Measurements from ENCODE around the gene ZMAT1.
"Not testable (repeated sequence)": the region's sequence is repeated elsewhere in the genome, so short reads cannot be mapped to it uniquely, and the experiment has no call there.

Gene ZMAT1

DNA sequence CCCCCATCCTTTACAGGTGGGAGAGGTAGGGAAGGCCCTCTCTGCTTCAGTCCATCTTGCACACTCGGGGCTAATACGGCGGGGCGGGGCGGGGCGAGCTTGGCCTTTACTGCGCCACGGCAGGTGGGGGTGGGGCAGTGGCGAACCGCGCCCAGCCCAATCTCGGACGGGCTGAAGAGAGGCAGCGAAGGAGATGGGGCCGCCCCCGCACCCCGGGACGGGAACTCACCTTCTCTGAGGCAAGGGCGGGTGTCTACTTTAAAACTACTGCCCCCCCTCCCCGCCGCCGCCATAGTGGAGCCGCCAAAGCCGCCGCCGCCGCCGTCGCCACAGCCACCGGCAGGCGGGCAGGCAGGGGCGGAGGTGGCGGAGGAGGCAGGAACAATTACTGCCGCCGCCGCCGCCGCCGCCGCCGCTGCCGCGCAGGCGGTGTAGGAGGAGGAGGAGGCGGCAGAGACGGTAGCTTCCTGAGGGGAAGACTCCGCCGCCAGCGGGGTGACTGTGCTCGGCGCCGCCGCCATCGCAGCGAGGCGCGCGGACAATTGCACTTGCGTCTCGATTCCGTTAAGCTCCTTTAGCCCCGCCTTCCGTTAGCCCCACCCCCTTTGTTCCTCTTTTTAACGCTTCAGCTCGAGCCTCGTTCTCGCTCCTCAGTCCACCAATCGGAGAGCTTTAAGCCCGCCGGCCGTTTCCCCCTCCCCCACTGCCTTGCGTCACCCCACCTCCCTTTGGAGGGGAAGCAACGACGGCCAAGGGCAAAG, at the start of gene ZMAT1:
Gene ZMAT1, minus strand, starts transcription at position 540 of the 761 bp plus-strand sequence. Its CDS starts 19 bp downstream, at position 521.
- TF ChIP-seq, protein P1, sequence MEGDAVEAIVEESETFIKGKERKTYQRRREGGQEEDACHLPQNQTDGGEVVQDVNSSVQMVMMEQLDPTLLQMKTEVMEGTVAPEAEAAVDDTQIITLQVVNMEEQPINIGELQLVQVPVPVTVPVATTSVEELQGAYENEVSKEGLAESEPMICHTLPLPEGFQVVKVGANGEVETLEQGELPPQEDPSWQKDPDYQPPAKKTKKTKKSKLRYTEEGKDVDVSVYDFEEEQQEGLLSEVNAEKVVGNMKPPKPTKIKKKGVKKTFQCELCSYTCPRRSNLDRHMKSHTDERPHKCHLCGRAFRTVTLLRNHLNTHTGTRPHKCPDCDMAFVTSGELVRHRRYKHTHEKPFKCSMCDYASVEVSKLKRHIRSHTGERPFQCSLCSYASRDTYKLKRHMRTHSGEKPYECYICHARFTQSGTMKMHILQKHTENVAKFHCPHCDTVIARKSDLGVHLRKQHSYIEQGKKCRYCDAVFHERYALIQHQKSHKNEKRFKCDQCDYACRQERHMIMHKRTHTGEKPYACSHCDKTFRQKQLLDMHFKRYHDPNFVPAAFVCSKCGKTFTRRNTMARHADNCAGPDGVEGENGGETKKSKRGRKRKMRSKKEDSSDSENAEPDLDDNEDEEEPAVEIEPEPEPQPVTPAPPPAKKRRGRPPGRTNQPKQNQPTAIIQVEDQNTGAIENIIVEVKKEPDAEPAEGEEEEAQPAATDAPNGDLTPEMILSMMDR (IDR thresholded peaks at IDR 0.05; ENCODE audit: extremely low read depth, missing control alignments), result no peak

DNA sequence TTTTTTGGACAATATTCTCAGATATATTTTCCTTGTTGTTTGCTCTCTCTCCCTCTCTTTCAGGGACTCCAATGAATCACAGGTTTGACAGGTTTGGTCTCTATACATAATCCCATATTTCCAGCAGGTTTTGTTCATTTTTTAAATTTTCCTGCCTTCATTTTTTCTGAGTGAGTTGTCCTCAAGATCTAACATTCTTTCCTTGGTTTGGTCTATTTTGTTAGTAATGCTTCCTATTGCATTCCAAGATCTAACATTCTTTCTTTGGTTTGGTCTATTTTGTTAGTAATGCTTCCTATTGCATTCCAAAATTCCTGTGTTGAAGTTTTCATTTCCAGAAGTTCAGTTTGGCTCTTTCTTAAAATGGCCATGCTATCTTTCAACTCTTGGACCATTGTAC, 45.3 kb upstream of the ZMAT1 start:
- no peak for DNase-seq (ENCODE audit: low spot score)
- TF ChIP-seq, protein P1 (IDR thresholded peaks at IDR 0.05; ENCODE audit: extremely low read depth, missing control alignments), result no peak

More for the DNA sequence above, at the start of gene ZMAT1:
- peak; percentile 69 for DNase-seq (ENCODE audit: low spot score)

DNA sequence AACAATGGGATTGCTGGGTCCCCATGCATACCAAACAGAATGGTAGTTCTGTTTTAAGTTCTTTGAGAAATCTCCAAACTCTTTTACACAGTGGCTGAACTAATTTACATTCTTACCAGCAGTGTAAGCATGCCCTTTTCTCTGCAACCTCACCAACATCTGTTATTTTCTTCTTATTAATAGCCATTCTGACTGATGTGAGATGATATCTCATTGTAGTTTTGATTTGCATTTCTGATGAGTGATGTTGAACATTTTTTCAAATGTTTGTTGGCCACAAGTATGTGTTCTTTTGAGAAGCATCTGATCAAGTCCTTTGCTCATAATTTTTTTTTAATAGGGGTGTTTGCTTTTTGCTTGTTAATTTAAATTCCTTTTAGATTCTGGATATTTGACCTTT, 41.2 kb upstream of the ZMAT1 start:
- TF ChIP-seq, protein P1 (IDR thresholded peaks at IDR 0.05; ENCODE audit: extremely low read depth, missing control alignments), result no peak

GRCh38 chrX:101964923-101965539, 33.2 kb upstream of the ZMAT1 start:
- DNase-seq (ENCODE audit: low spot score), result not testable (repeated sequence)

More for the DNA sequence above, 41.2 kb upstream of the ZMAT1 start:
- DNase-seq (ENCODE audit: low spot score), result no peak

DNA sequence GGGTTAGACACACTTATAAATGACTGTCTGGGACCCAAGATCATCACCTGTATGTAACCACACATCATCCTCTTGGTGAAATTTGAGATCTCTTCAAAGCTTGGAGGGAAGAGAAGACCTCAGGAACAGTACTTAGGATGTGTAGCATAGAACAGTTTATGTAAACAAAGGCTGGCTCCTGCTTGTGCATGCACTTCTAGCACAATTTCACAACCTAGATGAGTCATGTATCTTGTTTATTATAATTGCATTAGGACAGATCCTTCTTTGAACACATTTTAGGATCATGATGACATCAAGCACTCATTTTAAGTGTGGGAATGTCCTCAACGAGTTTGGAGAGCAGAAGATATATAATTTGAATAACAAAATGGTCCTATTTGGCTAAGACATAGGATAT, 26.3 kb upstream of the ZMAT1 start:
- TF ChIP-seq, protein P1 (IDR thresholded peaks at IDR 0.05; ENCODE audit: extremely low read depth, missing control alignments), result no peak
- no peak for DNase-seq (ENCODE audit: low spot score)

GRCh38 chrX:101957174-101957573, 25.3 kb upstream of the ZMAT1 start:
- TF ChIP-seq, protein P1 (IDR thresholded peaks at IDR 0.05; ENCODE audit: extremely low read depth, missing control alignments), result no peak
- no peak for DNase-seq (ENCODE audit: low spot score)

DNA sequence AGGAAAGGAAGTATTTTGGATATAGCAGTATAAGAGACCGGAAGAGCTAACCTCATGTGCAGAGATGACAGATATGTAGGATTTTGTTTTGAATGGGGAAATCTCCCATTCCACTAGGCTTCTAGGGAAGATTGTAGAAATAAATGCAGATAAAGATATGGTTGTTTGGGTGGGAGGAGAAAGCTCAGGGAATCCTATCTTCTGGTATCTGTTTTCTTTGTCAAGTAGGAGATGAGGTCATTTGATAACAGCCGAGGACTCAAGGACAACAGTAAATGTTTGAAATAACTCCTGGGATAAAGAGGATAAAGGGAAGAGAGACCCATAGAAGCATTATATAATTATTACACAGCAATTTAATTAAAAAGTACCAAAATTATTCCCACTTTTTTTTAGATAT, 24.7 kb upstream of the ZMAT1 start:
- DNase-seq (ENCODE audit: low spot score), result no peak
- TF ChIP-seq, protein P1 (IDR thresholded peaks at IDR 0.05; ENCODE audit: extremely low read depth, missing control alignments), result no peak

Measured in GM20000 (cell line).